ENCODE data around the gene VARS1.

The VARS1 gene

DNA sequence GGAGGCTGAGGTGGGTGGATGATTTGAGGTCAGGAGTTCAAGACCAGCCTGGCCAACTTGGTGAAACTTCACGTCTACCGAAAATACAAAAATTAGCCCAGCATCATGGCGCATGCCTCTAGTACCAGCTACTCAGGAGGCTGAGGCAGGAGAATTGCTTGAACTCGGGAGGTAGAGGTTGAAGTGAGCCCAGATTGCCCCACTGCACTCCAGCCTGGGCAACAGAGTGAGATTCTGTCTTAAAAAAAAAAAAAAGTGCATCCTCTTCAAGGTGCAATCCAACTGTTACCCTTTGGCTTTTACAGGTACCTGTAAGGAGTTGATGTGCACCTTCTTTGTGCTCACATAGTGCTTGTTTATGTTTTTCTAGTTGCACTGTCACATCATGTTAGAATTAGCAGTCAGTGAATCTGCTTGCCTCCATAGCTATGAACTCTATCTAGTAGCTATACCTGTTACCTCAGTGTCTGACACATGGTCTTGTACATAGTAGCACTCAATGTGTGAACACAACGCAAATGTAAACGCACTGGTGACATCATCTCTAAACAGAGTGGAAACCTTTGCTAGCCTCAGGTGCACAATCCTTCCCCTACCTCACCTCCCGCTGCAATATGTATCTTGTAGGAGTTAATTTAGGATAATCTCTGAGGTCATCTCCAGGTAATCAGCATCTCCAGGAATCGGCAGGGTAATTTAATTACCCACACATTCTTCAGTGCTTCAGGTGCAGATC lies 46.1 kb downstream of the VARS1 start:
- in situ Hi-C loops (cut with MboI; ENCODE audit: low sequenced_read_pairs), result no loop called here

Measured in hTERT RPE-1 (cell line).